ENCODE measurements around the gene DDHD1.
"Not testable (repeated sequence)": the region's sequence is repeated elsewhere in the genome, so short reads cannot be mapped to it uniquely, and the experiment has no call there.

Gene DDHD1

DNA sequence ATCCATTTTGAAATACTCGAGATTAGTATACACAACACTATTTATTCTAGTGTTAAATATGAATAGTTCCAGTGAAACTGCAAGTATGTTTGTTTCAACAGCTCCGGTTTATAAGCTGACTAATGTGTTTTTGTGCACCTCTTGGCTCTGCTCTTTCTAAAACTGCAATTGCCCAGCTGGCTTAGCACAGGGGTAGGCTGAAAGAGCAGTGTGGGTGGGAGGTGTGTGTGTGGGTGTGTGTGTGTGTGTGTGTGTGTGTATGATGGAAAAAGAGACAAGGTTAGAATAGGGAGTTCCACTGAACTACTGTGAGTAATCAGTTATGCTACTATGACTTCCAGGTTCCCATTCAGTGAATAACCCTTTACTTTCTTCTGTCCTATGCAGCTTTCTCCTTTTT is 37.8 kb upstream of the DDHD1 start:
- H3K4me3 ChIP-seq (ENCODE audit: severe bottlenecking) = no peak overlapping the region
- H3K9me3 ChIP-seq (ENCODE audit: severe bottlenecking) = no peaks in the 10 kb centered on the region
- ATAC-seq (ENCODE audit: low read depth) = peak; percentile 38; the same call in 1 of the 3 replicates
- no peak for TF ChIP-seq CTCF (IDR thresholded peaks at IDR 0.05; ENCODE audit: poor library complexity, severe bottlenecking)
- H3K36me3 ChIP-seq (ENCODE audit: low read depth) = no peaks in the 10 kb centered on the region
- DNase-seq (ENCODE audit: low spot score) = no peak
- H3K27ac ChIP-seq (ENCODE audit: poor library complexity, severe bottlenecking) = no peak overlapping the region
- no peaks in the 10 kb centered on the region for H3K27me3 ChIP-seq (ENCODE audit: insufficient read depth, poor library complexity, severe bottlenecking)
- no peaks in the 10 kb centered on the region for H3K4me1 ChIP-seq (ENCODE audit: insufficient read depth, poor library complexity, severe bottlenecking)

- no peaks in the 10 kb centered on the region for H3K36me3 ChIP-seq (ENCODE audit: low read depth)
- DNase-seq (ENCODE audit: low spot score) (no peak), ATAC-seq (ENCODE audit: low read depth) (no peak)
- no peak for TF ChIP-seq CTCF (IDR thresholded peaks at IDR 0.05; ENCODE audit: poor library complexity, severe bottlenecking)
- no peaks in the 10 kb centered on the region for H3K27me3 ChIP-seq (ENCODE audit: insufficient read depth, poor library complexity, severe bottlenecking)
- no peaks in the 10 kb centered on the region for H3K4me1 ChIP-seq (ENCODE audit: insufficient read depth, poor library complexity, severe bottlenecking)
- no peak overlapping the region for H3K27ac ChIP-seq (ENCODE audit: poor library complexity, severe bottlenecking)
- no peak overlapping the region for H3K4me3 ChIP-seq (ENCODE audit: severe bottlenecking)
- H3K9me3 ChIP-seq (ENCODE audit: severe bottlenecking) = no peaks in the 10 kb centered on the region
Measured at GRCh38 chr14:53187921-53188463, 34.9 kb upstream of the DDHD1 start.

DNA sequence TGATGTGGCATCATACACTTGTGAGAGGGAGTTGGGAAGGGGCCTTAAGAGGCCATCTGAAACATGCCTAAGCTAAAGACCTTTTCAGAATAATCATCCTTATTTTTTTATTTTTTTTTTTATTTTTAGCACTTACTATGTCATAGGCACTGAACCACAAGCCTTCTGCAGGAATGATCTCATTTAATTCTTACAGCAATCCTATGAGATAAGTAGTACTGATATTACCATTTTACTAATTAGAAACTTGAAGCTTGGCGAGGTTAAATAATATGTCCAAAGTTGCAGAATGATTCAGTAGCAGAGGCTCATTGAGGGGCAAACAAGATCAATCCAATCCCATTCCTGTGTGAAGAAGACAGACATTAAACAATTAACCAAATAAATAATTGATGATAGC is 33.4 kb upstream of the DDHD1 start:
- Histone ChIP-seq H3K9me3 (ENCODE audit: severe bottlenecking) (no peaks in the 10 kb centered on the region), H3K4me1 (ENCODE audit: insufficient read depth, poor library complexity, severe bottlenecking) (no peaks in the 10 kb centered on the region), H3K36me3 (ENCODE audit: low read depth) (no peaks in the 10 kb centered on the region), H3K4me3 (ENCODE audit: severe bottlenecking) (no peak overlapping the region), H3K27me3 (ENCODE audit: insufficient read depth, poor library complexity, severe bottlenecking) (no peaks in the 10 kb centered on the region), H3K27ac (ENCODE audit: poor library complexity, severe bottlenecking) (no peak overlapping the region)
- no peak for ATAC-seq (ENCODE audit: low read depth)
- no peak for DNase-seq (ENCODE audit: low spot score)
- no peak for TF ChIP-seq CTCF (IDR thresholded peaks at IDR 0.05; ENCODE audit: poor library complexity, severe bottlenecking)

DNA sequence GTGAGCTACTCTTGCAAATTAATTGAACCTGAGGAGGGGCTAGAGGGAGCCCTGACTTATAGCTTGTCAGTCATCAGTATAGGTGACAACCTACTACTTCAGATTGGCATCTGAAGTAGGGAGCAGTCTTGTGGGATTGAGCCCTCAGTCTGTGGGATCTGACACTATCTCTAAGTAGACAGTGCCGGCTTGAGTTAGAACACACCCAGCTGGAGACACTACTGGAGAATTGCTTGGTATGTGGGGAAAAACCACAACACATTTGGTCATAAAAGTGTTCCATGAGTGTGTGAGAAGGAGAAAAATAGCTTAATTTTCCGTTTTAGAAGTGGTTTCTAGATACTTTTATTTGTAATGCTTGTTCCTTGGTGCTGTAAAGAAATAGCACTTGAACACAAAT is 30.5 kb upstream of the DDHD1 start:
- TF ChIP-seq CTCF (IDR thresholded peaks at IDR 0.05; ENCODE audit: poor library complexity, severe bottlenecking) = no peak

DNA sequence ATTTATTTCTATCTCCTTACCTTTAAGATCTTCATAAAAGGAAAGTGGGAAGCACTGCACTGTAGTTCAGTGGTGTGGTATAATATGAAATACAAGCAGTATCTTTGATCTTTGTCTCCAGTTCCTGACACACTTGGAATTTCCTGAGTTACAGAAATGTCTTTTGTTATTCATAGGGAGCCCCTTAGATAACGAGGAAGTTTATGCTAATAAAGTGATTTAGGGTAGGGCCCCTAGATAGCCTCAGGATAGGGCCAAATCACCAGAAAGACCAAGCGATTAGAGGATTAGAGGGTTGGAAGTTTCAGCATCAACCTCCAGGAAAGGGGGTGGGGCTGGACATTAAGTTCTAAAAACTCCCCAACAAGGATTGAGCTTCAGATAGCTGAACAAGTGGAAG is 29.9 kb upstream of the DDHD1 start:
- H3K9me3 ChIP-seq (ENCODE audit: severe bottlenecking) = no peaks in the 10 kb centered on the region
- no peaks in the 10 kb centered on the region for H3K36me3 ChIP-seq (ENCODE audit: low read depth)
- H3K27ac ChIP-seq (ENCODE audit: poor library complexity, severe bottlenecking) = no peak overlapping the region
- DNase-seq (ENCODE audit: low spot score) = no peak
- H3K4me1 ChIP-seq (ENCODE audit: insufficient read depth, poor library complexity, severe bottlenecking) = no peaks in the 10 kb centered on the region
- no peak overlapping the region for H3K4me3 ChIP-seq (ENCODE audit: severe bottlenecking)
- no peak for ATAC-seq (ENCODE audit: low read depth)
- TF ChIP-seq CTCF (IDR thresholded peaks at IDR 0.05; ENCODE audit: poor library complexity, severe bottlenecking) = no peak
- H3K27me3 ChIP-seq (ENCODE audit: insufficient read depth, poor library complexity, severe bottlenecking) = no peaks in the 10 kb centered on the region

More for the DNA sequence above, 30.5 kb upstream of the DDHD1 start:
- Histone ChIP-seq H3K36me3 (ENCODE audit: low read depth) (no peaks in the 10 kb centered on the region), H3K9me3 (ENCODE audit: severe bottlenecking) (no peaks in the 10 kb centered on the region), H3K27ac (ENCODE audit: poor library complexity, severe bottlenecking) (no peak overlapping the region), H3K27me3 (ENCODE audit: insufficient read depth, poor library complexity, severe bottlenecking) (no peaks in the 10 kb centered on the region), H3K4me1 (ENCODE audit: insufficient read depth, poor library complexity, severe bottlenecking) (no peaks in the 10 kb centered on the region), H3K4me3 (ENCODE audit: severe bottlenecking) (no peak overlapping the region)
- DNase-seq (ENCODE audit: low spot score) (no peak), ATAC-seq (ENCODE audit: low read depth) (no peak)

DNA sequence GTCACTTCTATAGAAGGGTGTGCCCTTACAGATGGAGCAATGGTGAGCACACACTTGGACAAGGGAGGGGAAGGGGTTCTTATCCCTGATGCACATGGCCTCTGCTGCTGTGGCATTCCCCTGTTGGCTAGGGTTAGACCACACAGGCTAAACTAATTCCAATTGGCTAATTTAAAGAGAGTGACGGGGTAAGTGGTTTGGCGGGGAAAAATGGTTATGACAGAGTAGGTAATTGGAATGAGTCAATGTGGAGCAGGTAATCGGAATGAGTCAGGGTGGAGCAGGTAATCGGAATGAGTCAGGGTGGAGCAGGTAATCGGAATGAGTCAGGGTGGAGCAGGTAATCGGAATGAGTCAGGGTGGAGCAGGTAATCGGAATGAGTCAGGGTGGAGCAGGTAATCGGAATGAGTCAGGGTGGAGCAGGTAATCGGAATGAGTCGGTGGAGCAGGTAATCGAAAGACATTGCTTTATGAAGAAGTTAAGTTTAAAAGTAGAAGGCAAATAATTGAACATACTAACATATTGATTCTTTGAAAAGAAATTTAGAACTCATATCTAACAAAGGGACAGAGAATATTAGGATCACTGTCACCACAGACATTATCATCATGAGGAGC is 28.4 kb upstream of the DDHD1 start:
- not testable (repeated sequence) for ATAC-seq (ENCODE audit: low read depth); H3K27me3 ChIP-seq (ENCODE audit: insufficient read depth, poor library complexity, severe bottlenecking); H3K9me3 ChIP-seq (ENCODE audit: severe bottlenecking); H3K27ac ChIP-seq (ENCODE audit: poor library complexity, severe bottlenecking); H3K36me3 ChIP-seq (ENCODE audit: low read depth); H3K4me3 ChIP-seq (ENCODE audit: severe bottlenecking); DNase-seq (ENCODE audit: low spot score); H3K4me1 ChIP-seq (ENCODE audit: insufficient read depth, poor library complexity, severe bottlenecking)

All from RWPE2 (cell line).